Fibroblast of lung (primary cell): ENCODE results near the gene IMMP1L. TPM values are rescaled to one million over a fixed set of nuclear protein-coding genes. Genes with fewer than 3 reads are reported as not detected.

ENCODE experiments used
- DNase-seq, 2 donors: peaks; one replicate each; pipeline versions ENCODE4 v3.0.0 to v3.0.0-alpha.2; 2010; ENCODE audit warnings: low read depth in 2 of 2
- H2AFZ ChIP-seq: 2 replicates; pipeline ENCODE4 v1.5.1; 2012; ENCODE audit warnings: low read length, control low read depth, inconsistent platforms
- H3K27ac ChIP-seq: 2 replicates; pipeline ENCODE4 v1.5.1; 2011; ENCODE audit warnings: low read length, control low read depth; ENCODE audit not compliant: insufficient read depth
- H3K27me3 ChIP-seq: 2 replicates; pipeline ENCODE4 v1.5.1; 2011; ENCODE audit warnings: mild to moderate bottlenecking, low read length; ENCODE audit not compliant: control insufficient read depth, insufficient read depth
- H3K36me3 ChIP-seq: 2 replicates; pipeline ENCODE4 v1.5.1; 2011; ENCODE audit warnings: low read length; ENCODE audit not compliant: control insufficient read depth, insufficient read depth
- H3K4me1 ChIP-seq: 2 replicates; pipeline ENCODE4 v1.5.1; 2011; ENCODE audit warnings: low read length; ENCODE audit not compliant: control insufficient read depth, insufficient read depth; ENCODE audit errors: extremely low read depth
- H3K4me2 ChIP-seq: 2 replicates; pipeline ENCODE4 v1.5.1; 2011; ENCODE audit warnings: low read length, control low read depth; ENCODE audit not compliant: insufficient read depth; ENCODE audit errors: extremely low read depth
- H3K4me3 ChIP-seq, 4 experiments: fragments of 200-600 bp in 1 of 4; sonication (generic) in 1 of 4; replicated peaks in 1 of 4; 2 replicates each; pipeline ENCODE4 v1.5.1; 2011 to 2016; ENCODE audit warnings: low read length in 4 of 4, low read depth in 3 of 4, mild to moderate bottlenecking in 3 of 4, control low read depth in 2 of 4, inconsistent platforms in 1 of 4, mixed read lengths in 1 of 4; ENCODE audit not compliant: insufficient read depth in 1 of 4; ENCODE audit errors: control extremely low read depth in 1 of 4
- H3K79me2 ChIP-seq: 2 replicates; pipeline ENCODE4 v1.5.1; 2012; ENCODE audit warnings: mild to moderate bottlenecking, low read length, inconsistent platforms; ENCODE audit not compliant: control insufficient read depth, insufficient read depth
- H3K9ac ChIP-seq: 2 replicates; pipeline ENCODE4 v1.5.1; 2011; ENCODE audit warnings: mild to moderate bottlenecking, low read length, control low read depth; ENCODE audit not compliant: insufficient read depth
- H3K9me3 ChIP-seq: 2 replicates; pipeline ENCODE4 v1.5.1; 2012; ENCODE audit warnings: low read depth, low read length; ENCODE audit not compliant: control insufficient read depth, insufficient read depth
- H4K20me1 ChIP-seq: 2 replicates; pipeline ENCODE4 v1.5.1; 2011; ENCODE audit warnings: low read length; ENCODE audit not compliant: control insufficient read depth, insufficient read depth; ENCODE audit errors: extremely low read depth
- EZH2 ChIP-seq: IDR thresholded peaks from 2 replicates; pipeline ENCODE4 v1.5.1; 2012; ENCODE audit warnings: low read length, control low read depth, mild to moderate bottlenecking; ENCODE audit errors: missing control alignments
- polyA plus RNA-seq, 2 donors: library from polyadenylated mRNA; depleted of rRNA in 1 of 2; stranded (reverse) in 1 of 2; unstranded in 1 of 2; fragments of >200 nt; gene quantifications; 2 replicates each; pipeline ENCODE4 v1.2.1, GENCODE V29; 2011 to 2012; ENCODE audit warnings: missing spikeins in 1 of 2
- total RNA-seq: library from RNA; depleted of rRNA; stranded (reverse); fragments of >200 nt; gene quantifications from 2 replicates; pipeline ENCODE4 v1.2.1, GENCODE V29; 2014
- TF ChIP-seq, protein P1 (sequence below), 2 donors: IDR thresholded peaks in 1 of 2; conservative IDR thresholded peaks in 1 of 2; 1 replicate in 1 of 2; 2 replicates in 1 of 2; pipeline ENCODE4 v1.5.1; 2011 to 2012; ENCODE audit warnings: low read length in 2 of 2, control low read depth in 1 of 2, inconsistent platforms in 1 of 2, low read depth in 1 of 2, mild to moderate bottlenecking in 1 of 2

IMMP1L gene
- total and polyA plus RNA-seq, 2 donors (not counting 1 experiment from before 2014, with no cell fraction given), result 10.2 to 22.2 TPM

DNA sequence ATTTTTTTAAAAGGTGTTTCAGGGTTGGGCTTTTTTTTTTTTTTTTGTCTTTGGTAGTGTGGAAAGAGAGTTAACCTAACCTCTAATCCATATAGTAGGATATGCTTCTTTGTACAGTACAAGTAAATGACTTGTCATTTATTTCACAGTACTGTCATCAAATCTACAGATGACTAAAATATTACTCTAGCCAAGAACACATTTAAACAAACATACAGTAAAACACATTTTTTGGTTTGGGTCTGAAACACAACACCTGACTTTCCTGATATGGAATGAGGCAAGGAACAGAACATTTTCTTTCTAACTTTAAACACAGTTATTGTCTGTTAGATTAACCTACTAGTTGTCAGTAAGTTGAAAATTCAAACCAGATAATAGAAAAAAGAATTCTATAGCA is 68.1 kb downstream of the IMMP1L start:
- no peak overlapping the region for H2AFZ ChIP-seq
- H3K27ac ChIP-seq, result no peak overlapping the region
- H3K9ac ChIP-seq, result no peak overlapping the region
- H3K79me2 ChIP-seq, result no peaks in the 10 kb centered on the region
- H3K36me3 ChIP-seq, result no peaks in the 10 kb centered on the region
- H3K4me2 ChIP-seq, result no peak overlapping the region
- no peak overlapping the region for H3K4me3 ChIP-seq
- no peaks in the 10 kb centered on the region for H4K20me1 ChIP-seq
- H3K27me3 ChIP-seq, result no peaks in the 10 kb centered on the region
- TF ChIP-seq, protein P1, sequence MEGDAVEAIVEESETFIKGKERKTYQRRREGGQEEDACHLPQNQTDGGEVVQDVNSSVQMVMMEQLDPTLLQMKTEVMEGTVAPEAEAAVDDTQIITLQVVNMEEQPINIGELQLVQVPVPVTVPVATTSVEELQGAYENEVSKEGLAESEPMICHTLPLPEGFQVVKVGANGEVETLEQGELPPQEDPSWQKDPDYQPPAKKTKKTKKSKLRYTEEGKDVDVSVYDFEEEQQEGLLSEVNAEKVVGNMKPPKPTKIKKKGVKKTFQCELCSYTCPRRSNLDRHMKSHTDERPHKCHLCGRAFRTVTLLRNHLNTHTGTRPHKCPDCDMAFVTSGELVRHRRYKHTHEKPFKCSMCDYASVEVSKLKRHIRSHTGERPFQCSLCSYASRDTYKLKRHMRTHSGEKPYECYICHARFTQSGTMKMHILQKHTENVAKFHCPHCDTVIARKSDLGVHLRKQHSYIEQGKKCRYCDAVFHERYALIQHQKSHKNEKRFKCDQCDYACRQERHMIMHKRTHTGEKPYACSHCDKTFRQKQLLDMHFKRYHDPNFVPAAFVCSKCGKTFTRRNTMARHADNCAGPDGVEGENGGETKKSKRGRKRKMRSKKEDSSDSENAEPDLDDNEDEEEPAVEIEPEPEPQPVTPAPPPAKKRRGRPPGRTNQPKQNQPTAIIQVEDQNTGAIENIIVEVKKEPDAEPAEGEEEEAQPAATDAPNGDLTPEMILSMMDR (conservative IDR thresholded peaks at IDR 0.05 in 1 of 2, IDR thresholded peaks at IDR 0.05 in 1 of 2; ENCODE audit: low read depth in 1 of 2, low read length in 2 of 2), result no peak
- TF ChIP-seq EZH2, result no peak
- no peaks in the 10 kb centered on the region for H3K9me3 ChIP-seq
- H3K4me1 ChIP-seq, result no peaks in the 10 kb centered on the region
- no peak for DNase-seq

DNA sequence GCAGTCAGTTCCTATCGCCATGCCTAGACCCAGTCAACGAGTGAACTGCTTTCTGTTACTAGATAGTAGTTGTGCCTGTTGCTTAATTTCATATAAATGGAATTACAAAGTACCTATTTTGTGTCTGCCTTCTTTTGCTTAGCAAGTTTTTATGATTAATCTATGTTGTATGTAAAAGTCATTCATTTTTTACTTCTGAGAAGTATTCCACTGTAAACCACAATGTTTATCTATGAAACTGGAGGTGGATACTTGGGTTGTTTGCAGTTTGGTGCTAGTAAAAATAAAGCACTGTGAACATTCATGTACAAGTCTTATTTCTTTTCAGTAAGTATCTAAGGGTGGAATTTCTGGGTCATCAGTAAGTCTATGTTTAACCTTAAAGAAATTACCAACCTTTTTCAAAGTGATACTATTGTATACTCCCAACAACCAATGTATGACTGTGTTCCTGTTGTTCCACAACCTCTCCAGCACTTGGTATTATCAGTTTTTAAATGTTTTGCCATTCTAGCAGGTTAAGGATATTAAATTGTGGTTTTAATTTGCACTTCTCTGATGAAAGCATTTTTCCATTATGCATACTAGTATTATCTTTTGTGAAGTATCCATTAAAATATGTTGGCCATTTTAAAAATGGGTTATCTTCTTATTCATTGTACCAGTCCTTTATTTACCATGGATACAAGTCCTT is 71.5 kb downstream of the IMMP1L start:
- Histone ChIP-seq H2AFZ (no peak overlapping the region), H3K27me3 (no peaks in the 10 kb centered on the region), H3K4me2 (no peak overlapping the region), H3K4me1 (no peaks in the 10 kb centered on the region), H3K27ac (no peak overlapping the region), H4K20me1 (no peaks in the 10 kb centered on the region), H3K4me3 (no peak overlapping the region), H3K36me3 (no peaks in the 10 kb centered on the region), H3K79me2 (no peaks in the 10 kb centered on the region), H3K9me3 (no peaks in the 10 kb centered on the region), H3K9ac (no peak overlapping the region)
- TF ChIP-seq, protein P1 (conservative IDR thresholded peaks at IDR 0.05 in 1 of 2, IDR thresholded peaks at IDR 0.05 in 1 of 2; ENCODE audit: low read depth in 1 of 2, low read length in 2 of 2), result no peak
- no peak for TF ChIP-seq EZH2
- DNase-seq, result peak; percentile 18 to 83

DNA sequence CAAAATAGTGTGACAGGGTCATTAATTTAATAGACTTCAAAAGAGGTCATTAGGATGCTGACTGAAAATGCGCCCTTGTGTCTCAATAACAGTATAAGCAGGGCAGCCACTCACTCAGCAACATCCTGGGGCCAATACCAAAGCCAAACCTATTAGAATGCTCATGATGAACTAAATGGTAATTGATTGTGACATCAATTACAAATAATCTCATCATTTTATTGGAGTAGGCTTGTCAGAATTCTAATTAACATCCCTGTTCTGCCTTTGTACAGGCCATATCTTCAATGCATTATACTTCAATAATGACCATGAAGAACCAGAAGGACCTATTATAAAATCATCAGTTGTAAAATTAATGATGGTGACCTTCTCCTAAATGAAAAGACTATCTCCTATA is 75.6 kb downstream of the IMMP1L start:
- Histone ChIP-seq H3K4me2 (no peak overlapping the region), H3K4me1 (no peaks in the 10 kb centered on the region)
- no peak for DNase-seq

More for the DNA sequence above, 75.6 kb downstream of the IMMP1L start:
- no peak overlapping the region for H3K27ac ChIP-seq
- no peaks in the 10 kb centered on the region for H3K27me3 ChIP-seq
- H3K79me2 ChIP-seq, result no peaks in the 10 kb centered on the region
- H4K20me1 ChIP-seq, result no peaks in the 10 kb centered on the region
- TF ChIP-seq, protein P1 (conservative IDR thresholded peaks at IDR 0.05 in 1 of 2, IDR thresholded peaks at IDR 0.05 in 1 of 2; ENCODE audit: low read depth in 1 of 2, low read length in 2 of 2), result no peak
- no peak for TF ChIP-seq EZH2
- no peaks in the 10 kb centered on the region for H3K36me3 ChIP-seq
- H3K9me3 ChIP-seq, result no peaks in the 10 kb centered on the region
- no peak overlapping the region for H3K4me3 ChIP-seq
- H2AFZ ChIP-seq, result no peak overlapping the region
- H3K9ac ChIP-seq, result no peak overlapping the region
